Right lobe of liver (tissue), 6 donors: ENCODE data around the gene CHD8. TPM values are rescaled to one million over a fixed set of nuclear protein-coding genes. Genes with fewer than 3 reads are reported as not detected.

ENCODE experiments used
- ATAC-seq, 4 donors: fragments of 200-7000 bp; cut with Tn5 transposase; one replicate each; pipeline ENCODE4 v1.9.1; 2020; ENCODE audit warnings: mild to moderate bottlenecking in 4 of 4, moderate library complexity in 4 of 4
- DNase-seq, 3 donors: peaks; one replicate each; pipeline ENCODE4 v3.0.0-alpha.2; 2020
- H3K27ac ChIP-seq, 3 donors: fragments of 200-600 bp; one replicate each; pipeline ENCODE4 v1.8.0; 2022
- H3K27me3 ChIP-seq, 2 donors: fragments of 200-600 bp; one replicate each; pipeline ENCODE4 v1.8.0; 2022
- H3K36me3 ChIP-seq, 4 donors: fragments of 200-600 bp; sonication (generic) in 1 of 4; one replicate each; pipeline versions ENCODE4 v1.5.1 to v1.8.0; 2017 to 2022; ENCODE audit warnings: control low read depth in 1 of 4
- H3K4me1 ChIP-seq, 4 donors: fragments of 200-600 bp; sonication (generic) in 1 of 4; one replicate each; pipeline versions ENCODE4 v1.5.1 to v1.8.0; 2017 to 2022; ENCODE audit warnings: control low read depth in 1 of 4
- H3K4me3 ChIP-seq, 3 donors: fragments of 200-600 bp; one replicate each; pipeline ENCODE4 v1.8.0; 2022
- H3K9me3 ChIP-seq, 4 donors: fragments of 200-600 bp; sonication (generic) in 1 of 4; one replicate each; pipeline versions ENCODE4 v1.5.1 to v1.8.0; 2017 to 2022; ENCODE audit warnings: control low read depth in 1 of 4
- CTCF ChIP-seq, 4 donors: fragments of 200-600 bp in 3 of 4; fragments of 450-650 bp in 1 of 4; IDR thresholded peaks; one replicate each; pipeline versions ENCODE4 v1.5.1 to v1.8.0; 2016 to 2022; ENCODE audit warnings: antibody characterized with exemption in 4 of 4, mild to moderate bottlenecking in 2 of 4
- POLR2A ChIP-seq: fragments of 450-650 bp; IDR thresholded peaks from one replicate; pipeline ENCODE4 v1.6.1; 2017; ENCODE audit warnings: antibody characterized with exemption, mild to moderate bottlenecking
- WGBS: methylation state at CpG from one replicate; pipeline ENCODE4 v1.1.6; 2018; ENCODE audit warnings: low coverage, low lambda C conversion rate; ENCODE audit not compliant: insufficient coverage; ENCODE audit errors: missing lambda C conversion rate; 5-methylcytosine and 5-hydroxymethylcytosine counted together
- intact Hi-C, 2 donors: fragments of 100-400 bp; cut with DNase I; formaldehyde crosslinking; loops; one replicate each; pipeline versions ENCODE4 v1.11.2 to v1.14.1; 2022
- total RNA-seq, 6 experiments: library from RNA; depleted of rRNA in 2 of 6; stranded (reverse); fragments of >200 nt in 2 of 6; fragmentation: NEBNext Ultra II Directional in 3 of 6; extraction: Animal tissue kit (Norgen Biotek cat#: 25700) in 3 of 6; gene quantifications; one replicate each; pipeline versions ENCODE4 v1.1.0 to v1.2.4, GENCODE V29; 2016 to 2023
- donor health status: DM: no; HTN: yes; CAD: no.
- donor health status: DM: no; HTN: no; CAD: no.
- donor health status: DM: no; HTN: no; CAD: no.
- donor health status: DM: no; HTN: yes; CAD: no.
- donor health status: DM: no; HTN: yes; CAD: no.

Gene CHD8
- total RNA-seq, 6 experiments from 2014 or later = 20.5 to 28.3 (median 24.8) TPM

GRCh38 chr14:21486640-21487087, 30.7 kb upstream of the CHD8 start:
- Histone ChIP-seq H3K27ac (no peak overlapping the region), H3K27me3 (no peaks in the 10 kb centered on the region), H3K4me1 (peaks cover 0 to 4% (median 0%) of the 10 kb centered on the region in 4 donors), H3K36me3 (peaks cover 0 to 50% (median 19%) of the 10 kb centered on the region in 4 donors), H3K9me3 (no peaks in the 10 kb centered on the region), H3K4me3 (no peak overlapping the region)
- intact Hi-C loops = no loop called here
- 46% methylated on average over 1 of the region's 1 CpG for WGBS
- ATAC-seq = no peak
- DNase-seq = no peak
- no peak for TF ChIP-seq POLR2A
- no peak for TF ChIP-seq CTCF (IDR thresholded peaks at IDR 0.05)

- WGBS = 1% methylated on average over 39 of the region's 49 CpGs
- TF ChIP-seq CTCF (IDR thresholded peaks at IDR 0.05) (peak; percentile 90 to 98 (median 96)), POLR2A (peak; percentile 62)
- ATAC-seq (peak; percentile 97 to 99 (median 98)), DNase-seq (peak; percentile 94 to 99 (median 97))
- peak within 1 kb of the TSS; percentile 56 to 91 (median 75) for H3K27ac ChIP-seq
- peak within 1 kb of the TSS; percentile 79 to 93 (median 86) for H3K4me3 ChIP-seq
- H3K27me3 ChIP-seq = no peaks in the 10 kb centered on the region
- peaks cover 0 to 16% (median 2%) of the 10 kb centered on the region in 4 donors for H3K4me1 ChIP-seq
- intact Hi-C loops = no loop called here
- no peaks in the 10 kb centered on the region for H3K9me3 ChIP-seq
- H3K36me3 ChIP-seq = peaks cover 0 to 19% (median 0%) of the 10 kb centered on the region in 4 donors
Measured at GRCh38 chr14:21476925-21477681, 21.2 kb upstream of the CHD8 start, which contains the start of the genes RAB2B and TOX4. Gene RAB2B (minus strand): TSS chr14:21476959. CDS start chr14:21476872, 87 bp downstream. Gene TOX4 (plus strand): TSS chr14:21477195. CDS start chr14:21477279, 84 bp downstream.

GRCh38 chr14:21476523-21476924, 20.6 kb upstream of the CHD8 start:
- ATAC-seq (peak; percentile 89 to 92 (median 89)), DNase-seq (peak; percentile 93 to 95 (median 94))
- no peak for TF ChIP-seq POLR2A
- H3K36me3 ChIP-seq = peaks cover 0 to 19% (median 0%) of the 10 kb centered on the region in 4 donors
- H3K4me1 ChIP-seq = peaks cover 0 to 16% (median 2%) of the 10 kb centered on the region in 4 donors
- intact Hi-C loops = no loop called here
- H3K27ac ChIP-seq = peak overlapping the region; percentile 56 to 91 (median 75)
- H3K9me3 ChIP-seq = no peaks in the 10 kb centered on the region
- 0% methylated on average over 8 of the region's 27 CpGs for WGBS
- H3K4me3 ChIP-seq = peak overlapping the region; percentile 79 to 93 (median 86)
- H3K27me3 ChIP-seq = no peaks in the 10 kb centered on the region

- DNase-seq (no peak), ATAC-seq (peak; percentile 8 to 33 (median 12))
- Histone ChIP-seq H3K27me3 (no peaks in the 10 kb centered on the region), H3K9me3 (no peaks in the 10 kb centered on the region), H3K27ac (peak overlapping the region; percentile 56 to 91 (median 75)), H3K4me1 (peaks cover 0 to 16% (median 2%) of the 10 kb centered on the region in 4 donors), H3K4me3 (peak overlapping the region; percentile 79 to 93 (median 86)), H3K36me3 (peaks cover 0 to 19% (median 0%) of the 10 kb centered on the region in 4 donors)
- intact Hi-C loops = no loop called here
- TF ChIP-seq POLR2A (peak; percentile 34), CTCF (IDR thresholded peaks at IDR 0.05) (no peak)
- 24% methylated on average over 10 of the region's 10 CpGs for WGBS
Measured at GRCh38 chr14:21475767-21476522, 20.0 kb upstream of the CHD8 start.
